H1 (cell line): ENCODE data around the gene DMBX1. TPM values are rescaled to one million over a fixed set of nuclear protein-coding genes. Genes with fewer than 3 reads are reported as not detected.
A peak's percentile ranks its signal among the peaks of the same experiment; 100 is the strongest.

Experiments
- CTCF ChIA-PET: fragments of 300-600 bp; sonication (Branson Sonifier 250); formaldehyde crosslinking; loops from one replicate; lab custom pipeline; 2021; ENCODE audit not compliant: partially characterized antibody; lab: Charles Lee
- POLR2A ChIA-PET: fragments of 300-600 bp; sonication (Branson Sonifier 250); formaldehyde crosslinking; loops from one replicate; lab custom pipeline; 2021; ENCODE audit warnings: inconsistent platforms; ENCODE audit not compliant: partially characterized antibody; lab: Charles Lee
- DNase-seq, 2 experiments: peaks; one replicate each; pipeline versions ENCODE4 v3.0.0 to v3.0.0-alpha.2; 2010 to 2022; ENCODE audit warnings: low spot score in 2 of 2, low read depth in 1 of 2, mixed read lengths in 1 of 2
- FAIRE-seq: peaks from 2 replicates; lab custom pipeline; 2011; peaks lifted over from hg19 to GRCh38; lab: Jason Lieb, UNC
- H2AFZ ChIP-seq: 2 replicates; pipeline ENCODE4 v1.8.1; 2012; ENCODE audit warnings: low read length, inconsistent platforms
- H2AK5ac ChIP-seq: 2 replicates; pipeline ENCODE4 v1.6.1; 2013; ENCODE audit warnings: low read depth, low read length
- H2BK120ac ChIP-seq: replicated peaks from 2 replicates; pipeline ENCODE3; 2013; ENCODE audit warnings: low read depth, low read length, inconsistent platforms
- H2BK12ac ChIP-seq: 2 replicates; pipeline ENCODE4 v1.6.1; 2013; ENCODE audit warnings: low read depth, low read length
- H2BK15ac ChIP-seq: 2 replicates; pipeline ENCODE4 v1.6.1; 2013; ENCODE audit warnings: low read length
- H2BK20ac ChIP-seq: 2 replicates; pipeline ENCODE4 v1.6.1; 2013; ENCODE audit warnings: low read length
- H2BK5ac ChIP-seq: 2 replicates; pipeline ENCODE4 v1.6.1; 2013; ENCODE audit warnings: low read depth, low read length
- H3K14ac ChIP-seq: 2 replicates; pipeline ENCODE4 v1.6.1; 2013; ENCODE audit warnings: inconsistent platforms; ENCODE audit not compliant: insufficient read length
- H3K18ac ChIP-seq: 2 replicates; pipeline ENCODE4 v1.6.1; 2013; ENCODE audit warnings: low read length; ENCODE audit errors: extremely low read depth
- H3K23ac ChIP-seq: 2 replicates; pipeline ENCODE4 v1.6.1; 2013; ENCODE audit warnings: inconsistent platforms; ENCODE audit not compliant: insufficient read length
- H3K23me2 ChIP-seq: 2 replicates; pipeline ENCODE4 v1.6.1; 2013; ENCODE audit warnings: low read depth, low read length
- H3K27ac ChIP-seq: 2 replicates; pipeline ENCODE4 v1.6.1; 2011; ENCODE audit warnings: low read depth, low read length, inconsistent platforms
- H3K27me3 ChIP-seq, 4 experiments: replicated peaks in 1 of 4; 1 replicate in 1 of 4; 2 replicates in 3 of 4; pipeline versions ENCODE4 v1.6.1 to v1.8.1; 2011 to 2013; ENCODE audit warnings: low read length in 3 of 4, mild to moderate bottlenecking in 3 of 4, inconsistent platforms in 2 of 4, mixed read lengths in 2 of 4, moderate library complexity in 1 of 4; ENCODE audit not compliant: control insufficient read depth in 3 of 4, insufficient read depth in 3 of 4; ENCODE audit errors: extremely low read depth in 1 of 4
- H3K36me3 ChIP-seq, 4 experiments: 2 replicates each; pipeline versions ENCODE4 v1.6.1 to v1.8.1; 2011 to 2013; ENCODE audit warnings: mild to moderate bottlenecking in 4 of 4, low read length in 3 of 4, moderate library complexity in 2 of 4, control low read depth in 1 of 4, inconsistent platforms in 1 of 4; ENCODE audit not compliant: insufficient read depth in 4 of 4, control insufficient read depth in 2 of 4
- H3K4ac ChIP-seq: replicated peaks from 2 replicates; pipeline ENCODE3; 2013; ENCODE audit warnings: low read length, low read depth, mixed read lengths, inconsistent platforms; ENCODE audit not compliant: insufficient read length
- H3K4me1 ChIP-seq, 4 experiments: replicated peaks in 1 of 4; 1 replicate in 1 of 4; 2 replicates in 3 of 4; pipeline versions ENCODE4 v1.6.1 to v1.8.1; 2011 to 2013; ENCODE audit warnings: low read length in 3 of 4, inconsistent platforms in 2 of 4, mixed read lengths in 1 of 4; ENCODE audit not compliant: insufficient read depth in 4 of 4, control insufficient read depth in 3 of 4
- H3K4me2 ChIP-seq, 2 experiments: 2 replicates each; pipeline versions ENCODE4 v1.6.1 to v1.8.1; 2011 to 2013; ENCODE audit warnings: low read depth in 2 of 2, low read length in 2 of 2, control low read depth in 1 of 2, inconsistent platforms in 1 of 2, mild to moderate bottlenecking in 1 of 2; ENCODE audit not compliant: insufficient read depth in 1 of 2
- H3K4me3 ChIP-seq, 4 experiments: fragments of 200-600, 300-600 bp in 1 of 4; sonication (generic), shearing (Covaris generic), sonication (Bioruptor Twin) in 1 of 4; 2 replicates each; pipeline versions ENCODE4 v1.5.1 to v1.8.1; 2011 to 2016; ENCODE audit warnings: low read length in 4 of 4, low read depth in 3 of 4, control low read depth in 2 of 4, inconsistent platforms in 2 of 4, mild to moderate bottlenecking in 2 of 4, mixed read lengths in 1 of 4, moderate library complexity in 1 of 4; ENCODE audit not compliant: insufficient read depth in 2 of 4; ENCODE audit errors: extremely low read depth in 1 of 4
- H3K56ac ChIP-seq: replicated peaks from 2 replicates; pipeline ENCODE3; 2013; ENCODE audit warnings: low read depth, mild to moderate bottlenecking, mixed read lengths, low read length, inconsistent platforms; ENCODE audit not compliant: insufficient read length
- H3K79me1 ChIP-seq: 2 replicates; pipeline ENCODE4 v1.6.1; 2013; ENCODE audit warnings: low read depth, low read length, control low read depth
- H3K79me2 ChIP-seq, 2 experiments: 2 replicates each; pipeline versions ENCODE4 v1.6.1 to v1.8.1; 2012 to 2013; ENCODE audit warnings: low read length in 2 of 2, mild to moderate bottlenecking in 2 of 2, inconsistent platforms in 1 of 2; ENCODE audit not compliant: insufficient read depth in 2 of 2, control insufficient read depth in 1 of 2
- H3K9ac ChIP-seq, 4 experiments: replicated peaks in 1 of 4; 1 replicate in 1 of 4; 2 replicates in 3 of 4; pipeline versions ENCODE4 v1.6.1 to v1.8.1; 2011 to 2013; ENCODE audit warnings: low read depth in 3 of 4, low read length in 3 of 4, control low read depth in 2 of 4, mild to moderate bottlenecking in 2 of 4, moderate library complexity in 2 of 4, inconsistent platforms in 1 of 4; ENCODE audit errors: extremely low read depth in 1 of 4
- H3K9me3 ChIP-seq, 2 experiments: 2 replicates each; pipeline versions ENCODE4 v1.6.1 to v1.8.1; 2012 to 2013; ENCODE audit warnings: mild to moderate bottlenecking in 2 of 2, moderate library complexity in 2 of 2, control low read depth in 1 of 2, inconsistent platforms in 1 of 2, low read depth in 1 of 2, low read length in 1 of 2, mixed read lengths in 1 of 2; ENCODE audit not compliant: insufficient read depth in 2 of 2
- H4K20me1 ChIP-seq, 2 experiments: replicated peaks in 1 of 2; 2 replicates each; pipeline versions ENCODE3 to v1.8.1; 2011 to 2013; ENCODE audit warnings: inconsistent platforms in 2 of 2, low read length in 2 of 2, mild to moderate bottlenecking in 1 of 2; ENCODE audit not compliant: insufficient read depth in 2 of 2, control insufficient read depth in 1 of 2
- H4K5ac ChIP-seq: 2 replicates; pipeline ENCODE4 v1.6.1; 2013; ENCODE audit warnings: low read length, low read depth, mixed read lengths, inconsistent platforms; ENCODE audit not compliant: insufficient read length
- H4K8ac ChIP-seq: 2 replicates; pipeline ENCODE4 v1.8.0; 2013; ENCODE audit warnings: mild to moderate bottlenecking, moderate library complexity, low read length, inconsistent platforms; ENCODE audit not compliant: insufficient read depth; ENCODE audit errors: extremely low read depth
- H4K91ac ChIP-seq: replicated peaks from 2 replicates; pipeline ENCODE3; 2013; ENCODE audit warnings: low read length, mixed read lengths, inconsistent platforms; ENCODE audit not compliant: insufficient read length
- ASH2L ChIP-seq: fragments of 200-600, 300-600 bp; sonication (generic); IDR thresholded peaks from one replicate; pipeline ENCODE4 v1.7.1; 2017; ENCODE audit warnings: low read length
- WGBS, 2 experiments: shearing (Covaris generic) in 1 of 2; methylation state at CpG; one replicate each; pipeline versions ENCODE4 v1.1.6 to v1.1.7; 2013 to 2015; ENCODE audit warnings: low lambda C conversion rate in 2 of 2, mixed read lengths in 2 of 2, inconsistent platforms in 1 of 2, low coverage in 1 of 2, missing lambda C conversion rate in 1 of 2; ENCODE audit not compliant: insufficient replicate concordance in 2 of 2, insufficient coverage in 1 of 2, insufficient read length in 1 of 2; ENCODE audit errors: extremely low coverage in 1 of 2, missing lambda C conversion rate in 1 of 2; 5-methylcytosine and 5-hydroxymethylcytosine counted together
- polyA plus RNA-seq, 7 experiments: library from polyadenylated mRNA; depleted of rRNA in 3 of 7; stranded (reverse) in 5 of 7; unstranded in 2 of 7; fragments of >200 nt in 5 of 7; fragments of 200-250 nt in 2 of 7; gene quantifications; 1 replicate in 5 of 7; 2 replicates in 1 of 7; 4 replicates in 1 of 7; pipeline versions ENCODE4 v1.2.1 to v1.2.3, GENCODE V29; 2011 to 2013; ENCODE audit warnings: missing spikeins in 2 of 7, mixed read lengths in 2 of 7
- total RNA-seq: library from RNA; stranded (reverse); fragmentation: NEBNext Ultra II Directional; extraction: Animal tissue kit (Norgen Biotek cat#: 25700); gene quantifications from 2 replicates; pipeline ENCODE4 v1.2.1, GENCODE V29; 2021

Gene DMBX1
- total and polyA plus RNA-seq, 2 of the 8 experiments (the other 6 are each of a cell fraction or from before 2014, with no cell fraction given) = 0.23 to 0.30 TPM

- no peak overlapping the region for H3K4me3 ChIP-seq
- H4K20me1 ChIP-seq = peaks cover 6 to 18% of the 10 kb centered on the region in 2 experiments
- H3K9ac ChIP-seq = no peak overlapping the region
- DNase-seq (no peak), FAIRE-seq (no peak)
- H3K18ac ChIP-seq = no peak overlapping the region
- H3K36me3 ChIP-seq = no peaks in the 10 kb centered on the region; a peak in 1 of 8 replicates
- peaks cover 40 to 68% (median 62%) of the 10 kb centered on the region in 4 experiments for H3K27me3 ChIP-seq
- H2BK5ac ChIP-seq = no peak overlapping the region
- H3K14ac ChIP-seq = no peak overlapping the region
- no peaks in the 10 kb centered on the region for H3K79me2 ChIP-seq
- H2AFZ ChIP-seq = no peak overlapping the region
- H2AK5ac ChIP-seq = no peak overlapping the region
- H3K23me2 ChIP-seq = peaks cover 3% of the 10 kb centered on the region; the same call in 1 of the 2 replicates
- no peak overlapping the region for H2BK12ac ChIP-seq
- no peak overlapping the region for H4K5ac ChIP-seq
- no peak overlapping the region for H3K23ac ChIP-seq
- H3K27ac ChIP-seq = no peak overlapping the region
- ChIA-PET POLR2A (no interaction called here), CTCF (interaction anchor here (1.0 to 35.6 kb wide), 10 partner anchors 8 to 54 kb away, joined by 3 to 1068 read pairs (median 7); a partner anchor contains a TSS)
- H3K9me3 ChIP-seq = no peaks in the 10 kb centered on the region
- no peak overlapping the region for H4K8ac ChIP-seq
- H4K91ac ChIP-seq = no peak overlapping the region
- peaks cover 8 to 31% (median 26%) of the 10 kb centered on the region in 4 experiments for H3K4me1 ChIP-seq
- no peak overlapping the region for H2BK15ac ChIP-seq
- H3K56ac ChIP-seq = peak overlapping the region; percentile 9
- WGBS, 2 experiments = 91% methylated on average over 2 of the region's 2 CpGs; no CpG with 5 or more reads in 1 of the 2 experiments
- no peak overlapping the region for H2BK120ac ChIP-seq
- H3K4me2 ChIP-seq = no peak overlapping the region
- no peak overlapping the region for H3K4ac ChIP-seq
- no peaks in the 10 kb centered on the region; the same call in 1 of the 2 replicates for H3K79me1 ChIP-seq
- no peak overlapping the region for H2BK20ac ChIP-seq
- TF ChIP-seq ASH2L = no peak
Observed at GRCh38 chr1:46495778-46496177, 6.1 kb downstream of the DMBX1 start.
